ENCODE measurements around the gene SELE.

The SELE gene, protein sequence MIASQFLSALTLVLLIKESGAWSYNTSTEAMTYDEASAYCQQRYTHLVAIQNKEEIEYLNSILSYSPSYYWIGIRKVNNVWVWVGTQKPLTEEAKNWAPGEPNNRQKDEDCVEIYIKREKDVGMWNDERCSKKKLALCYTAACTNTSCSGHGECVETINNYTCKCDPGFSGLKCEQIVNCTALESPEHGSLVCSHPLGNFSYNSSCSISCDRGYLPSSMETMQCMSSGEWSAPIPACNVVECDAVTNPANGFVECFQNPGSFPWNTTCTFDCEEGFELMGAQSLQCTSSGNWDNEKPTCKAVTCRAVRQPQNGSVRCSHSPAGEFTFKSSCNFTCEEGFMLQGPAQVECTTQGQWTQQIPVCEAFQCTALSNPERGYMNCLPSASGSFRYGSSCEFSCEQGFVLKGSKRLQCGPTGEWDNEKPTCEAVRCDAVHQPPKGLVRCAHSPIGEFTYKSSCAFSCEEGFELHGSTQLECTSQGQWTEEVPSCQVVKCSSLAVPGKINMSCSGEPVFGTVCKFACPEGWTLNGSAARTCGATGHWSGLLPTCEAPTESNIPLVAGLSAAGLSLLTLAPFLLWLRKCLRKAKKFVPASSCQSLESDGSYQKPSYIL

GRCh38 chr1:169733924-169734323, at the start of gene SELE:
SELE (minus strand) TSS chr1:169734079; CDS start chr1:169733612, 467 bp downstream.
- DNase-seq = no peak

GRCh38 chr1:169782596-169782995, 48.7 kb upstream of the SELE start:
- DNase-seq = no peak

DNA sequence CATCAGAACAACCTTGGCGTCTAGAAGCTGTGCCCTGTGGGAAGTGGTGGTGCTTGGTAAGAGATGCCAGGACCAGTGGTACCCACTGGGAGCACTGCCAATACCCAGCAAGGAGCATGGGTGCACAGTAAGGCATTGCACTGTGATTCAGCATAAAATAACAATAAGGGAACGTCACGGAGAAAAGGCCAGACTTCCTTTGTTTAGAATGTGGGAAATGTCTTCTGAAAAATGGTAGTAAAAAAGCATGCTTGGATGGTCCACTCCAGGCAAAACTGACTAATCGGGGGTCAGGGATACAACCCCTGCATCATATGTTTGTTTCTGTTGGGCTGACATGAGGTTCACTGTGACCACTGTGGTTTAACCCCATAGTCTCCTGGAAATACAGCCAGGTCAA, 46.1 kb upstream of the SELE start:
- no peak for DNase-seq

DNA sequence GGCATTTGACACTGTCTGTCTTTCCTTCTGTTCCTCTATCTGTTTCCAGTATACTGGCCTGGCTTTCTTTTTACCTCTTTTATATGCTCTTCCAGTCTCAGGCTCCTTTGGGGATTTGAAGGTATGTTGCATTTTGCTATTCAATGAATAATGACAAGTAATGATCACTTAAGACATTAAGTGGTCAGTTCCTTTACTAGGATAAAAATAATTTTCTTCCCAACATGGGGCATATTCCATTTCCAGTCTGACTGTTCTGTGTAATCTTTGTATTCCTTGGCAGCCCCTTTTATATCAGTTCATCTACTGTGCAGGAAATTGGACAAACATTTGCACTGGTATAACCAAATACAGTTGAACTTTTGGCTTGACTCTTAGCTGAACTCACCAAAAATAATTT, 45.3 kb upstream of the SELE start:
- no peak for DNase-seq

GRCh38 chr1:169776440-169776839, 42.6 kb upstream of the SELE start:
- no peak for DNase-seq

- DNase-seq = no peak
These were observed 34.3 kb upstream of the SELE start for GRCh38 chr1:169768161-169768560.

- DNase-seq = no peak
These were observed 31.9 kb upstream of the SELE start for GRCh38 chr1:169765580-169766331.

- DNase-seq = no peak
These were observed 31.0 kb upstream of the SELE start for GRCh38 chr1:169764919-169765318.

GRCh38 chr1:169762699-169763098, 28.8 kb upstream of the SELE start:
- no peak for DNase-seq

GRCh38 chr1:169759038-169759437, 25.2 kb upstream of the SELE start:
- no peak for DNase-seq

DNA sequence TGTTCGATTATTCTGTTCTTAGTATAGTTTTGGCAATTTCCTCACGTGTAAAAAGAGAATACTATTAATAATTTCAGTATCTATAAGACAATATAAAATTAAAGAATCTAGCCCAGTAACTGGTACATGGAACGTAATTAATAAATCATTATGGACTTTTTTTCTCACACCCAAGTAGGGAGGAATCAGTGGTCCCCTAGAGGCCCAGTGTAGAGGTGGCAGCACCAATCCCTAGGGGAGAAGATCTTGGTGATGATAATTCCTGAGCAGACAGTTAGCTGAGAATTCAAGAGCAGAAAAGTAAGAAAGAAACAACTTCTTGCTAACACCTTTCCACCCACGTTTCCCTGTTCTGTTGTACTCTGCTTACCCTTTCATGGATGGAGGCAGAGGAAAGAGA, 19.7 kb upstream of the SELE start:
- DNase-seq = no peak

DNA sequence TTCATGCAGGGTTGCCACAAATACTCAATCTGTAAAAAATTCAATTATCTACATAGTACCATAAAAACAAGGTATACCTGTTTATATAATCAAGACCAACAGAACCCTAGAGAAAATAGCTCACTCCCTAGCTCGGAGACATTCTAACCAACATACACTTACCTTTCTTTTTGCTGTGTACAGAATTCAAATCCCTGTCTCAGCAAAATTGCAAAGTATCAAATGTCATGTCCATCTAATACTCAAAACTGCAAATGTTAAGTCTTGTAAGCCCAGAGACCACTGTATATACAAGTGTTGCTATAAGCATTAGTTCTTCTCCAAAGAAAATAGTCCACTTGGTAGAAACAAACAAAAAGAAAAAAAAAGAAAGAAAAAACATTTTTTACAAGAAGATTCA, 16.2 kb upstream of the SELE start:
- no peak for DNase-seq

GRCh38 chr1:169746550-169746949, 12.7 kb upstream of the SELE start:
- no peak for DNase-seq

DNA sequence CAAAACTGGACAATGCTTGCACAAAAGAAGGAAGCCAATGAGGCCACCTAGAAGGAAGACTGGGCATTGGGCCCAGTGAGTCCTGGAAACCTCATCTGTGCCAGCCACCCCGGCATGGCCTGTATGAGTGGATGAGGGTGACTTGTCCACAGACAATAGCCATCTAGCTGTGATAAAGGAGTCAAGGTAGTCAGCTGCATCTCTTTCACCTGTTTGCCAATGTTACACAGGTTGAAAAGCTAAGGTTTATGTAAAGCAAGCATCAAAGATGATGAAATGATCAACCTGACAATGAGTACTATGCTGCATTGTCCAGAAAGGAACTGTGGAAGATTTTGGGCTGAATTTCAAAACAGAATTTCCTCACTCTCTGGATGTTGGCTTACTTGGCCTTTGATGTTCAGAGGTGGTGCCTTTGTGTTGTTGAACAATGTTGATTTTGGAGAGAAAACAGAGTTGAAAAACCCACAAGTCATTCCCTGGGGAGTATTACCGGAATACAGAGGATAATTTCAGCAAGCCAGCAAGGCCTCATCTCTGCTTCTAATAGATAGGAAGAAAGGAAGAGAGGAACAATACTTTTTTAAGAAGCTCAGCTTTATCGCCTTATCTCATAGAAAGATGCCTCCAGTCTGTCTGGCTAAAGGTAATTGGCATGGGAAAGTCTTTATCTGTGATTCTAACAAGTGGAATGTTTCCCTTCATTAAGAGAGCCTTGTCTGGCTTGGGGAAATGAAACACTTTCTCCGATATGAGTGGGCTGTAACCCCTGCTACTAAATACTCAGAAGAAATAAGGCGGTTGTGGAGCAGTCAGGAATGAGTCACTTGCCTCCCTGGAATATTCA, 11.4 kb upstream of the SELE start:
- no peak for DNase-seq

GRCh38 chr1:169741666-169742394, 8.0 kb upstream of the SELE start:
- DNase-seq = no peak

- DNase-seq = no peak
These were observed 6.1 kb upstream of the SELE start for GRCh38 chr1:169739980-169740379.

GRCh38 chr1:169731446-169731845, 2.4 kb downstream of the SELE start:
- no peak for DNase-seq

DNA sequence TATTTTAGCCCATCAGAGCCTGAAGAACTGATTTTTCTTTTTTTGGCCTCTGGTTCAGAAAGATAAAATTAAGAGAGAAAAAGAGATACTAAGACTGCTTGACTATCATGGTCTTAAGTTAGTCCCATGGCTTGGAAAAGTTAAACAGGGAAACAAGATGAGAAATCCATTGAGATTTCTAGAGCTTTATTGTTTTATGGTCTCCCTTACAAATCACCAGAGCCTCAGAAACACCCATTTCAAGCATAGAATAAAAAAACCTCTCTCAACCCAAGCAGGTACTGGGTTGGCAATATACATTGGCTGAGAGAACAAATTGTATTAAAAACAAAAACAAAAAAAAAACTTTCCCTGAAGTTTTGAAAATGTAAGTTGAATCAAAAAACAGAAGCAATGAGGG, 3.9 kb downstream of the SELE start:
- no peak for DNase-seq

DNA sequence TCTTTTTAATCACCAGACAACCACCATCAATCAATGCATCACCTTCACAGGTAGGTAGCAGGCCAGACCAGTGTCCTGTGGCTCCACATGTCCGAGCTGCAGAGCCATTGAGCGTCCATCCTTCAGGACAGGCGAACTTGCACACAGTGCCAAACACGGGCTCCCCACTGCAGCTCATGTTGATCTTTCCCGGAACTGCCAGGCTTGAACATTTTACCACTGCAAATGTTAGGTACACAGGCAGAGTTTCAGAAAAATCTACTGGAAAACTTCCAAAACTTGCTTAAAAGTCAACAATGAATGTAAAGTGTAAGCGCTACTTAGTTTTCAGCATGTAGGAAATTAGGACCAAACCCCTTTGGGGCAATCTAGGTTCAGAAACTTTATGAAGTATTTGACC, 6.6 kb downstream of the SELE start:
- DNase-seq = no peak

GRCh38 chr1:169726851-169727250, 7.0 kb downstream of the SELE start:
- no peak for DNase-seq

DNA sequence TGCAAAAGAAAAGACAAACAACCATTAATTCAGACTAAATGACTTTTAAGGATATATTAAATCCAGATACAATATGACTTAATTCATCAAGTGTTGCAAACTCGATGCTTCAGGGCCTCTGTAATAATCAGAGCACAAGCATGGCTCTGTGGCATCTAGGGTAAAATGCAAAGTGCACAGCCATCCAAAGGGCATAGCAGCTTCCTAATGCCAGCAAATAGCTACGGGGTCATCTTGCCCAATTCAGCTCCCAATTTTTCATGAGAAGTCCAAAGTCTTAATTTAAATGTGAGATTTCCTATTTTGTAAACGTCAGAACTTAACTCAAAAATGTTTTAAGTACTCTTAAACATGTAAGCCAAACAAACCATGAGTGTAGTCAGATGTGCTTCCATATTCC, 7.9 kb downstream of the SELE start:
- no peak for DNase-seq

DNA sequence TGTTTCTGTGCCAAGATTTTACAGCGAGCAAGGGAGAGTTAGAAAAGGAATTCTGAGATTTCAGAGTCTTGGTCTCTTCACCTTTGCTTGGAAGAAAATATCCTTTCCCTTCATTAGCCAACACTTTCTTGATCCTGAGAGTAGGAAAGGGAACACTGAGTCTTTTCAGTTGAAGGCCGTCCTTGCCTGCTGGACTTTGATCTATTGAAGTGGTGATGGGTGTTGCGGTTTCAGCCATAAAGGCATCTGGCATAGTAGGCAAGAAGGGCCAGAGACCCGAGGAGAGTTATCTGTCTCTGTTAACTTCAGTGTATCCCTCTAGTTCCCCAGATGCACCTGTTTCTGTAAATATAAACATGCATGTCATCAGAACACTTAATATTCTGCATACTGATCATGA, 9.7 kb downstream of the SELE start:
- no peak for DNase-seq

Data from NCI-H1105 (cell line).